ENCODE results near the gene CYP51A1.
A peak's percentile ranks its signal among the peaks of the same experiment; 100 is the strongest.
"Not testable (repeated sequence)": the region's sequence is repeated elsewhere in the genome, so short reads cannot be mapped to it uniquely, and the experiment has no call there.

CYP51A1 gene

GRCh38 chr7:92149736-92150239, 15.5 kb upstream of the CYP51A1 start:
- Histone ChIP-seq H3K27me3 (ENCODE audit: control insufficient read depth, insufficient read depth, low read length) (no peaks in the 10 kb centered on the region), H3K4me1 (ENCODE audit: control insufficient read depth, insufficient read depth, low read length) (no peaks in the 10 kb centered on the region), H3K4me3 (ENCODE audit: low read depth, low read length) (no peak overlapping the region)

GRCh38 chr7:92143192-92143880, 9.1 kb upstream of the CYP51A1 start:
- H3K27me3 ChIP-seq (ENCODE audit: control insufficient read depth, insufficient read depth, low read length); H3K36me3 ChIP-seq (ENCODE audit: control insufficient read depth, insufficient read depth, low read length); H3K4me3 ChIP-seq (ENCODE audit: low read depth, low read length); H3K27ac ChIP-seq (ENCODE audit: low read depth, low read length); H3K9ac ChIP-seq (ENCODE audit: low read length); H3K9me3 ChIP-seq (ENCODE audit: control insufficient read depth, insufficient read depth, low read depth, low read length); H3K4me1 ChIP-seq (ENCODE audit: control insufficient read depth, insufficient read depth, low read length): not testable (repeated sequence)

More at GRCh38 chr7:92149736-92150239, 15.5 kb upstream of the CYP51A1 start:
- no peaks in the 10 kb centered on the region for H3K36me3 ChIP-seq (ENCODE audit: control insufficient read depth, insufficient read depth, low read length)
- H3K9me3 ChIP-seq (ENCODE audit: control insufficient read depth, insufficient read depth, low read depth, low read length), result no peaks in the 10 kb centered on the region
- H3K9ac ChIP-seq (ENCODE audit: low read length), result no peak overlapping the region
- H3K27ac ChIP-seq (ENCODE audit: low read depth, low read length), result no peak overlapping the region

- not testable (repeated sequence) for H3K27ac ChIP-seq (ENCODE audit: low read depth, low read length); H3K9me3 ChIP-seq (ENCODE audit: control insufficient read depth, insufficient read depth, low read depth, low read length); H3K4me1 ChIP-seq (ENCODE audit: control insufficient read depth, insufficient read depth, low read length); H3K27me3 ChIP-seq (ENCODE audit: control insufficient read depth, insufficient read depth, low read length); H3K9ac ChIP-seq (ENCODE audit: low read length); H3K4me3 ChIP-seq (ENCODE audit: low read depth, low read length); H3K36me3 ChIP-seq (ENCODE audit: control insufficient read depth, insufficient read depth, low read length)
These were observed 8.5 kb upstream of the CYP51A1 start for GRCh38 chr7:92142791-92143190.

- H3K36me3 ChIP-seq (ENCODE audit: control insufficient read depth, insufficient read depth, low read length), result no peaks in the 10 kb centered on the region
- H3K27me3 ChIP-seq (ENCODE audit: control insufficient read depth, insufficient read depth, low read length), result no peaks in the 10 kb centered on the region
- no peaks in the 10 kb centered on the region for H3K4me1 ChIP-seq (ENCODE audit: control insufficient read depth, insufficient read depth, low read length)
- H3K27ac ChIP-seq (ENCODE audit: low read depth, low read length), result no peak overlapping the region
- H3K9ac ChIP-seq (ENCODE audit: low read length), result no peak overlapping the region
- peaks cover 3% of the 10 kb centered on the region; the same call in 1 of the 2 replicates for H3K9me3 ChIP-seq (ENCODE audit: control insufficient read depth, insufficient read depth, low read depth, low read length)
- H3K4me3 ChIP-seq (ENCODE audit: low read depth, low read length), result no peak overlapping the region
These were observed 6.9 kb upstream of the CYP51A1 start for GRCh38 chr7:92141161-92141560.

- no peak overlapping the region for H3K4me3 ChIP-seq (ENCODE audit: low read depth, low read length)
- H3K4me1 ChIP-seq (ENCODE audit: control insufficient read depth, insufficient read depth, low read length), result no peaks in the 10 kb centered on the region; the same call in 1 of the 2 replicates
- no peak overlapping the region for H3K27ac ChIP-seq (ENCODE audit: low read depth, low read length)
- H3K9me3 ChIP-seq (ENCODE audit: control insufficient read depth, insufficient read depth, low read depth, low read length), result peaks cover 3% of the 10 kb centered on the region; the same call in 1 of the 2 replicates
- no peaks in the 10 kb centered on the region for H3K27me3 ChIP-seq (ENCODE audit: control insufficient read depth, insufficient read depth, low read length)
- no peaks in the 10 kb centered on the region for H3K36me3 ChIP-seq (ENCODE audit: control insufficient read depth, insufficient read depth, low read length)
- H3K9ac ChIP-seq (ENCODE audit: low read length), result no peak overlapping the region
These were observed 3.3 kb upstream of the CYP51A1 start for GRCh38 chr7:92137557-92137956.

- peak overlapping the region; percentile 96 for H3K9ac ChIP-seq (ENCODE audit: low read length)
- peak overlapping the region; percentile 94 for H3K27ac ChIP-seq (ENCODE audit: low read depth, low read length)
- no peaks in the 10 kb centered on the region; the same call in 1 of the 2 replicates for H3K4me1 ChIP-seq (ENCODE audit: control insufficient read depth, insufficient read depth, low read length)
- peak overlapping the region; percentile 94 for H3K4me3 ChIP-seq (ENCODE audit: low read depth, low read length)
- H3K27me3 ChIP-seq (ENCODE audit: control insufficient read depth, insufficient read depth, low read length), result no peaks in the 10 kb centered on the region
- peaks cover 3% of the 10 kb centered on the region; the same call in 1 of the 2 replicates for H3K9me3 ChIP-seq (ENCODE audit: control insufficient read depth, insufficient read depth, low read depth, low read length)
- peaks cover 14% of the 10 kb centered on the region for H3K36me3 ChIP-seq (ENCODE audit: control insufficient read depth, insufficient read depth, low read length)
These were observed 994 bp upstream of the CYP51A1 start for GRCh38 chr7:92135052-92135889.

- Histone ChIP-seq H3K36me3 (ENCODE audit: control insufficient read depth, insufficient read depth, low read length) (peaks cover 29% of the 10 kb centered on the region), H3K27ac (ENCODE audit: low read depth, low read length) (peak overlapping the region; percentile 94), H3K4me3 (ENCODE audit: low read depth, low read length) (peak overlapping the region; percentile 94), H3K9me3 (ENCODE audit: control insufficient read depth, insufficient read depth, low read depth, low read length) (no peaks in the 10 kb centered on the region), H3K9ac (ENCODE audit: low read length) (peak overlapping the region; percentile 96), H3K4me1 (ENCODE audit: control insufficient read depth, insufficient read depth, low read length) (no peaks in the 10 kb centered on the region; the same call in 1 of the 2 replicates), H3K27me3 (ENCODE audit: control insufficient read depth, insufficient read depth, low read length) (no peaks in the 10 kb centered on the region)
These were observed 473 bp downstream of the CYP51A1 start for GRCh38 chr7:92133737-92134270.

GRCh38 chr7:92133133-92133736, 1.0 kb downstream of the CYP51A1 start:
- Histone ChIP-seq H3K9me3 (ENCODE audit: control insufficient read depth, insufficient read depth, low read depth, low read length) (no peaks in the 10 kb centered on the region), H3K9ac (ENCODE audit: low read length) (peak overlapping the region; percentile 96), H3K36me3 (ENCODE audit: control insufficient read depth, insufficient read depth, low read length) (peaks cover 35% of the 10 kb centered on the region), H3K4me3 (ENCODE audit: low read depth, low read length) (peak overlapping the region; percentile 94), H3K4me1 (ENCODE audit: control insufficient read depth, insufficient read depth, low read length) (no peaks in the 10 kb centered on the region; the same call in 1 of the 2 replicates), H3K27me3 (ENCODE audit: control insufficient read depth, insufficient read depth, low read length) (no peaks in the 10 kb centered on the region), H3K27ac (ENCODE audit: low read depth, low read length) (no peak overlapping the region; the same call in 1 of the 2 replicates)

GRCh38 chr7:92131764-92132330, 2.4 kb downstream of the CYP51A1 start:
- peak overlapping the region; percentile 94; the same call in 1 of the 2 replicates for H3K4me3 ChIP-seq (ENCODE audit: low read depth, low read length)
- H3K36me3 ChIP-seq (ENCODE audit: control insufficient read depth, insufficient read depth, low read length), result peaks cover 48% of the 10 kb centered on the region
- H3K4me1 ChIP-seq (ENCODE audit: control insufficient read depth, insufficient read depth, low read length), result no peaks in the 10 kb centered on the region; the same call in 1 of the 2 replicates
- H3K27ac ChIP-seq (ENCODE audit: low read depth, low read length), result no peak overlapping the region
- no peaks in the 10 kb centered on the region for H3K27me3 ChIP-seq (ENCODE audit: control insufficient read depth, insufficient read depth, low read length)
- H3K9ac ChIP-seq (ENCODE audit: low read length), result no peak overlapping the region
- no peaks in the 10 kb centered on the region for H3K9me3 ChIP-seq (ENCODE audit: control insufficient read depth, insufficient read depth, low read depth, low read length)

GRCh38 chr7:92131093-92131492, 3.2 kb downstream of the CYP51A1 start:
- H3K27me3 ChIP-seq (ENCODE audit: control insufficient read depth, insufficient read depth, low read length), result no peaks in the 10 kb centered on the region
- H3K36me3 ChIP-seq (ENCODE audit: control insufficient read depth, insufficient read depth, low read length), result peaks cover 56% of the 10 kb centered on the region
- no peaks in the 10 kb centered on the region; the same call in 1 of the 2 replicates for H3K4me1 ChIP-seq (ENCODE audit: control insufficient read depth, insufficient read depth, low read length)
- H3K9me3 ChIP-seq (ENCODE audit: control insufficient read depth, insufficient read depth, low read depth, low read length), result no peaks in the 10 kb centered on the region
- H3K4me3 ChIP-seq (ENCODE audit: low read depth, low read length), result no peak overlapping the region; the same call in 1 of the 2 replicates
- no peak overlapping the region for H3K27ac ChIP-seq (ENCODE audit: low read depth, low read length)
- H3K9ac ChIP-seq (ENCODE audit: low read length), result no peak overlapping the region
